ENCODE results near the gene SLFN12.
"Not testable (repeated sequence)": the region's sequence is repeated elsewhere in the genome, so short reads cannot be mapped to it uniquely, and the experiment has no call there.

Gene SLFN12

GRCh38 chr17:35432176-35433074, at the start of gene SLFN12:
TSS of gene SLFN12 (minus strand) at chr17:35432500. CDS start at chr17:35423028, 9,472 bp downstream.
- Mint-ChIP-seq H3K27ac (peak within 1 kb of the TSS; percentile 84), H3K4me1 (ENCODE audit: low read depth) (peaks cover 57% of the 10 kb centered on the region), H3K9me3 (no peaks in the 10 kb centered on the region), H3K27me3 (no peaks in the 10 kb centered on the region), H3K4me3 (peak within 1 kb of the TSS; percentile 84), H3K36me3 (ENCODE audit: low read depth) (no peaks in the 10 kb centered on the region)

GRCh38 chr17:35479271-35479670, 47.0 kb upstream of the SLFN12 start:
- Mint-ChIP-seq H3K27me3 (no peaks in the 10 kb centered on the region), H3K9me3 (peaks cover 23% of the 10 kb centered on the region), H3K4me1 (ENCODE audit: low read depth) (peaks cover 11% of the 10 kb centered on the region), H3K36me3 (ENCODE audit: low read depth) (peaks cover 85% of the 10 kb centered on the region), H3K4me3 (no peak overlapping the region), H3K27ac (no peak overlapping the region)

DNA sequence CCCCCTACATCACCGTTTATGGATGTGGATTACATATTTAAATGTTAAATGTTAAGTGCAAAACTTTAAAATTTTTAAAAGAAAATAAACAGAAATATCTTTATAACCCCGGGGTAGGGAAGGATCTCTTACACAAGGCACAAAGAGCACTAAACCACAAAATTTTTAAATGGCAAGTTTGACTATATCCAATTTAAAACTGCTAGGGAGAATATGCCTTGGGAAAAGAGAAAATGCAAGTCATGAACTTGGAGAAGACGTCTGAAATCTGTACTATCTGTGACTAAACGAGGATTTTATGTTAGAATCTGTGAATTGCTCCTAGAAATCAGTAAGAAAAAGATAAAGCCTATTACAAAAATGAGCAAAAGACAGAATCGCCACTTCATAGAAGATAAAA, 44.9 kb upstream of the SLFN12 start:
- Mint-ChIP-seq H3K9me3 (peaks cover 23% of the 10 kb centered on the region), H3K36me3 (ENCODE audit: low read depth) (peaks cover 88% of the 10 kb centered on the region), H3K4me3 (no peak overlapping the region), H3K27me3 (no peaks in the 10 kb centered on the region), H3K4me1 (ENCODE audit: low read depth) (peaks cover 7% of the 10 kb centered on the region), H3K27ac (no peak overlapping the region)

DNA sequence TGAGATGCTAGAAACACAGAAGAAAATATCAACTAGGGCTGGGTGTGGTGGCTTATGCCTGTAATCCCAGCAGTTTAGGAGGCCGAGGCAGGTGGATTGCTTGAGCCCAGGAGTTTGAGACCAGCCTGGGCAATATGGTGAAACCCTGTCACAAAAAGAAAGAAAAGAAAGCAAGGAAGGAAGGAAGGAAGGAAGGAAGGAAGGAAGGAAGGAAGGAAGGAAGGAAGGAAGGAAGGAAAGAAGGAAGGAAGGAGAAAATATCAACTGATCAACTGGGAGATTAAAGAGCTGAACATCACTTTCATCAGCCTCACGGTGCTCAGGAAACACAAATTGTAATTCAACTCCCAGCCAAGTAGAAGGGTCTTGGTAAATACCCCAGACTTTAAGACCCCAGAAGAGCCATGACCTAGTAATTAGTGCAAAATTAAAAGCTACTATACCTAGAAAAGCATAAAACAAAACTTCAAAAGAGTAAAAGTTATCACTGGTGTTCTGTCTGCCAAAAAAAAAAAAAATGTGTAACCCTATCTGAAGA, 44.1 kb upstream of the SLFN12 start:
- Mint-ChIP-seq H3K9me3 (peaks cover 23% of the 10 kb centered on the region), H3K4me1 (ENCODE audit: low read depth) (peaks cover 7% of the 10 kb centered on the region), H3K27me3 (no peaks in the 10 kb centered on the region), H3K4me3 (no peak overlapping the region), H3K27ac (peak overlapping the region; percentile 26), H3K36me3 (ENCODE audit: low read depth) (peaks cover 89% of the 10 kb centered on the region)

DNA sequence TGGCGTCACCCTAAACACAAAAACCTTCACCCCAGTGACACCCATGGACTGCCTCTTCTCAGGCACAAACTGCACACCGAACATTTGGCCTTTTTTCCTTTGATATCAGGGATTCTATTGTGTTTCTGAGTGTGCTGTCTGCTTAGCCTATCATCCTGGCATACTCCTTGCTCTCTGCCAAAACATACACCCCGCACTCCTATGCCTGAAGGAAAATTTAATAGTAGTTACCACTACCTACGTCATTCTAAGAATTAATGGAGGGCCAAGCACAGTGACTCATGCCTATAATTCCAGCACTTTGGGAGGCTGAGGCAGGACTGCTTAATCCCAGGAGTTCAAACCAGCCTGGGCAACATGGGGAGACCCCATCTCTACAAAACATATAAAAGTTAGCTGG, 36.2 kb upstream of the SLFN12 start:
- H3K27ac Mint-ChIP-seq: no peak overlapping the region
- H3K27me3 Mint-ChIP-seq: no peaks in the 10 kb centered on the region
- H3K4me1 Mint-ChIP-seq (ENCODE audit: low read depth): peaks cover 31% of the 10 kb centered on the region
- peaks cover 46% of the 10 kb centered on the region for H3K36me3 Mint-ChIP-seq (ENCODE audit: low read depth)
- H3K9me3 Mint-ChIP-seq: peaks cover 7% of the 10 kb centered on the region
- no peak overlapping the region for H3K4me3 Mint-ChIP-seq

DNA sequence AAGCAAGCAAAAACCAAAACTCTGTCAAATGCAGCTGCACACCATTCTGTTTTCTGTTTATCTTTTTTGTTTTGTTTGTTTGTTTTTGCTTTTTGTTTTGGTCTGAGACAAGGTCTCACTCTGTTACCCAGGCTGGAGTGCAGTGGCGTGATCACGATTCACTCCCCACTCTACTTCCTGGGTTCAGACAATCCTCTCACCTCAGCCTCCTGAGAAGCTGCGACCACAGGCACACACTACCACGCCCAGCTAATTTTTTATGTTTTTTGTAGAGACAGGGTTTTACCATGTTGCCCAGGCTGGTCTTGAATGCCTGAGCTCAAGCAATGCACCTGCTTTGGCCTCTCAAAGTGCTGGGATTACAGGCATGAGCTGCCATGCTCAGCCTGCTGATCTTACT, 35.5 kb upstream of the SLFN12 start:
- H3K36me3 Mint-ChIP-seq (ENCODE audit: low read depth): peaks cover 39% of the 10 kb centered on the region
- H3K4me1 Mint-ChIP-seq (ENCODE audit: low read depth): peaks cover 31% of the 10 kb centered on the region
- no peak overlapping the region for H3K4me3 Mint-ChIP-seq
- no peaks in the 10 kb centered on the region for H3K27me3 Mint-ChIP-seq
- H3K27ac Mint-ChIP-seq: no peak overlapping the region
- peaks cover 7% of the 10 kb centered on the region for H3K9me3 Mint-ChIP-seq

GRCh38 chr17:35460354-35460851, 28.1 kb upstream of the SLFN12 start:
- Mint-ChIP-seq H3K27ac (peak overlapping the region; percentile 83), H3K27me3 (no peaks in the 10 kb centered on the region)

GRCh38 chr17:35454035-35454434, 21.7 kb upstream of the SLFN12 start:
- not testable (repeated sequence) for H3K9me3 Mint-ChIP-seq; H3K36me3 Mint-ChIP-seq (ENCODE audit: low read depth); H3K4me3 Mint-ChIP-seq; H3K27ac Mint-ChIP-seq; H3K4me1 Mint-ChIP-seq (ENCODE audit: low read depth); H3K27me3 Mint-ChIP-seq

More at GRCh38 chr17:35460354-35460851, 28.1 kb upstream of the SLFN12 start:
- Mint-ChIP-seq H3K36me3 (ENCODE audit: low read depth) (peaks cover 26% of the 10 kb centered on the region), H3K4me1 (ENCODE audit: low read depth) (peaks cover 23% of the 10 kb centered on the region), H3K4me3 (peak overlapping the region; percentile 77), H3K9me3 (peaks cover 11% of the 10 kb centered on the region)

- H3K9me3 Mint-ChIP-seq: no peaks in the 10 kb centered on the region
Observed at GRCh38 chr17:35453171-35453570, 20.9 kb upstream of the SLFN12 start.

DNA sequence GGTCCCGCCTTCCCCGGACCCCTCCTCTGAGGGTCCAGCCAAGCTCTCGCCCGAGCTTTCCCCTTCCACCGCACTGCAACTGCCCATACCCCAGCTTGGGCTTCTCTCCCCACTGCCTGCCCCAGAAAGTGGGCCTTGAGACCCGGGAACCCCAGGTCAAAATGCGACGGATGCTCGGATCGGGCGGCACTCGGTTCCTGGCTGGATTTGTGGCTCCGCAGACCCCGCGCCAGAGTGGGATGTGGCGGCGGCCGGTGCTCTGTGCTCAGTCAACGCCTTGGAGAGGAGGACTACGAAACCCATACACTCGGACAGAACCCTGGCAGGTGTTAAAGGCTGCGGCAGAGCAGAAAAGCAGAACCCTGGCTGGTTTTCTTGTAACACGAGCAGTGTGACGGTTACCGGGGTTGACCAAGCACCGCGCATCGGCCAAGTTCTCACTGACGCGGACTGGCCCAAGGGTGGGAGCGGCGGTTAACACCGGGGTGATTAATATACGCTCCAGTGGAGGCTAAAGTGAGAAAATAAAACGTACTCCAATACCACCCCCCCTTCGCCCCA, 17.2 kb upstream of the SLFN12 start:
- peaks cover 30% of the 10 kb centered on the region for H3K4me1 Mint-ChIP-seq (ENCODE audit: low read depth)
- H3K27me3 Mint-ChIP-seq: no peaks in the 10 kb centered on the region
- H3K36me3 Mint-ChIP-seq (ENCODE audit: low read depth): no peaks in the 10 kb centered on the region
- H3K4me3 Mint-ChIP-seq: peak overlapping the region; percentile 76
- H3K27ac Mint-ChIP-seq: no peak overlapping the region
- H3K9me3 Mint-ChIP-seq: no peaks in the 10 kb centered on the region

More at GRCh38 chr17:35453171-35453570, 20.9 kb upstream of the SLFN12 start:
- H3K27ac Mint-ChIP-seq: no peak overlapping the region
- peaks cover 14% of the 10 kb centered on the region for H3K4me1 Mint-ChIP-seq (ENCODE audit: low read depth)
- peaks cover under 1% of the 10 kb centered on the region for H3K36me3 Mint-ChIP-seq (ENCODE audit: low read depth)
- H3K4me3 Mint-ChIP-seq: no peak overlapping the region
- no peaks in the 10 kb centered on the region for H3K27me3 Mint-ChIP-seq

DNA sequence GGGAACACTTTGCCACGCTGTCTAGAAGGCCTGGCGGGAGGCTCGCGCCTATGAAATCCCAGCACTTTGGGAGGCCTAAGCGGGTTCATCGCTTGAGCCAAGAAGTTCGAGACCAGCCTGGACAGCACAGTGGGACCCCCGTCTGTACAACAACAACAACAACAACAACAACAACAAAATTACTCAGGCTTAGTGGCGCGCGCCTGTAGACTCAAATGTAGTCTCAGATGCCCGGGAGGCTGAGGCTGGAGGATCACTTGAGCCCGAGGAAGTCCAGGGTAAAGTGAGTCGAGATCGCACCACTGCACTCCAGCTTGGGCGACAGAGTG, 16.6 kb upstream of the SLFN12 start:
- no peaks in the 10 kb centered on the region for H3K27me3 Mint-ChIP-seq
- H3K36me3 Mint-ChIP-seq (ENCODE audit: low read depth): no peaks in the 10 kb centered on the region

GRCh38 chr17:35448214-35448898, 16.1 kb upstream of the SLFN12 start, which contains the start of gene SLFN13:
TSS of gene SLFN13 (minus strand) at chr17:35448766. CDS start at chr17:35445680, 3,086 bp downstream.
- no peaks in the 10 kb centered on the region for H3K36me3 Mint-ChIP-seq (ENCODE audit: low read depth)
- H3K27ac Mint-ChIP-seq: peak within 1 kb of the TSS; percentile 83
- H3K9me3 Mint-ChIP-seq: no peaks in the 10 kb centered on the region
- peaks cover 30% of the 10 kb centered on the region for H3K4me1 Mint-ChIP-seq (ENCODE audit: low read depth)
- no peaks in the 10 kb centered on the region for H3K27me3 Mint-ChIP-seq
- H3K4me3 Mint-ChIP-seq: peak within 1 kb of the TSS; percentile 76

More for the DNA sequence above, 16.6 kb upstream of the SLFN12 start:
- Mint-ChIP-seq H3K27ac (peak overlapping the region; percentile 83), H3K9me3 (no peaks in the 10 kb centered on the region), H3K4me3 (peak overlapping the region; percentile 76), H3K4me1 (ENCODE audit: low read depth) (peaks cover 30% of the 10 kb centered on the region)

DNA sequence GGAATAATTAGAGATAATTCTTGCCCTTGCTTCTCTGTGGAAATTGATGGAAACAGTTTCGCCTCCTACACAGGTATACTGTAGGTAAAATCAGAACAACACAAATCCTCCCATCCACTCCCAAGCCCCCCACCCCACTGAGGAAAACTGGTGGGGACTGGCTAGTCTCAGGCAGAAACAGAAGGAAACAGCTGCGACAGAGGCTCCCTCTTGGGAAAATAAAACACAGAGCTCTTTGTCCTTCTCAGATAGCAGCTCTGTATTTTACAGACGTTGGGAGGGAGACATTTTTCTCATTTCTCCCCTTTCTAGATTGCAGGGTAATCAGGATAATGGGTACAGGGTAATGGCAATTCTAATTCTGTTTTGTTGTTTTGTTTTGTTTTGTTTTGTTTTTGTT, 15.2 kb upstream of the SLFN12 start:
- Mint-ChIP-seq H3K4me3 (peak overlapping the region; percentile 76), H3K9me3 (no peaks in the 10 kb centered on the region), H3K36me3 (ENCODE audit: low read depth) (no peaks in the 10 kb centered on the region), H3K27ac (no peak overlapping the region), H3K27me3 (no peaks in the 10 kb centered on the region), H3K4me1 (ENCODE audit: low read depth) (peaks cover 30% of the 10 kb centered on the region)

DNA sequence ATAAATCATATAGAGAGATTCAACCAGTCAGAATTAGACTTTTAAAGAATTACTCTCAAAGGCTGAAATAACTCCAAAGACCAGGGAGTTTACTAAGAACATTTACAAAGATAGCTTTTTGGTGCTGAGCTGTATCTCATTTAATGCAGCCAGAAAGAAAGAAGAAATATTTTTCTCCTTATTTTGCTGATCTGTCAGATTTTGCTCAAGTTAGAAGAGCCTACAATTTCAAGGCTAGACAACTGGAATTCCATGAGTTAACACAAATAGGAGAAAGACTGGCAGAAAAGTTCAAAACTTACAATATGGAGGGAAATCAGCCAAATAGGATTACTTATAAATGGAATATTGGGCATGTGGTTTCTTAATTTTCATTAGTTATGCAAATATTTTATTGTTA, 6.1 kb upstream of the SLFN12 start:
- Mint-ChIP-seq H3K4me3 (no peak overlapping the region), H3K9me3 (no peaks in the 10 kb centered on the region), H3K27me3 (no peaks in the 10 kb centered on the region), H3K27ac (no peak overlapping the region), H3K4me1 (ENCODE audit: low read depth) (peaks cover 7% of the 10 kb centered on the region), H3K36me3 (ENCODE audit: low read depth) (peaks cover 8% of the 10 kb centered on the region)
